Measurements from ENCODE around the gene CNTD1. TPM values are rescaled to one million over a fixed set of nuclear protein-coding genes. Genes with fewer than 3 reads are reported as not detected.

The CNTD1 gene
- total RNA-seq, 1 donor from 2014 or later = 0.20 TPM

GRCh38 chr17:42779936-42780850 is 18.5 kb upstream of the CNTD1 start, which contains the start of gene WNK4:
Gene WNK4 (plus strand): TSS chr17:42780610. CDS start chr17:42780699, 89 bp downstream.
- no peak for DNase-seq

GRCh38 chr17:42780851-42781638 is 17.6 kb upstream of the CNTD1 start:
- no peak for DNase-seq

GRCh38 chr17:42781639-42782165 is 17.0 kb upstream of the CNTD1 start:
- no peak for DNase-seq

- DNase-seq = no peak
Observed at GRCh38 chr17:42782166-42783061, 16.2 kb upstream of the CNTD1 start.

GRCh38 chr17:42783062-42783790 is 15.4 kb upstream of the CNTD1 start:
- no peak for DNase-seq

GRCh38 chr17:42783791-42784138 is 14.9 kb upstream of the CNTD1 start:
- no peak for DNase-seq

- no peak for DNase-seq
Observed at GRCh38 chr17:42784409-42784808, 14.3 kb upstream of the CNTD1 start.

- DNase-seq = no peak
Observed at GRCh38 chr17:42784811-42785592, 13.7 kb upstream of the CNTD1 start.

- DNase-seq = no peak
Observed at GRCh38 chr17:42787266-42787665, 11.4 kb upstream of the CNTD1 start.

- no peak for DNase-seq
Observed at GRCh38 chr17:42791948-42792347, 6.7 kb upstream of the CNTD1 start.

- no peak for DNase-seq
Observed at GRCh38 chr17:42792545-42792944, 6.1 kb upstream of the CNTD1 start.

- DNase-seq = no peak
Observed at GRCh38 chr17:42795061-42795460, 3.6 kb upstream of the CNTD1 start.

GRCh38 chr17:42795465-42795864 is 3.2 kb upstream of the CNTD1 start:
- DNase-seq = no peak

GRCh38 chr17:42796066-42796758 is 2.4 kb upstream of the CNTD1 start:
- DNase-seq = no peak

GRCh38 chr17:42797067-42798007 is 1.3 kb upstream of the CNTD1 start:
- DNase-seq = no peak

- no peak for DNase-seq
Observed at GRCh38 chr17:42798011-42798382, 664 bp upstream of the CNTD1 start.

GRCh38 chr17:42803074-42803883 is 4.6 kb downstream of the CNTD1 start:
- no peak for DNase-seq

- no peak for DNase-seq
Observed at GRCh38 chr17:42804918-42805367, 6.3 kb downstream of the CNTD1 start.
